ENCODE data around the gene PCSK1.

The PCSK1 gene

GRCh38 chr5:96425443-96425842 is 7.6 kb downstream of the PCSK1 start:
- ChIA-PET CTCF (interaction anchor here (0.7 kb wide), 1 partner anchor 246 kb away, joined by 4 read pairs; no protein-coding TSS in a partner anchor), POLR2A (no interaction called here)
- no peak for TF ChIP-seq SUZ12 (IDR thresholded peaks at IDR 0.05)
- TF ChIP-seq FOXM1 (IDR thresholded peaks at IDR 0.05; ENCODE audit: borderline replicate concordance) = no peak
- TF ChIP-seq LEF1 (IDR thresholded peaks at IDR 0.05; ENCODE audit: borderline replicate concordance) = no peak
- no peak for TF ChIP-seq FOXK2 (IDR thresholded peaks at IDR 0.05)
- no peak for TF ChIP-seq ELF4 (IDR thresholded peaks at IDR 0.05)
- no peak for TF ChIP-seq CTBP1 (IDR thresholded peaks at IDR 0.05; ENCODE audit: borderline replicate concordance)
- no peak for TF ChIP-seq L3MBTL2 (conservative IDR thresholded peaks at IDR 0.05)
- TF ChIP-seq PKNOX1 (IDR thresholded peaks at IDR 0.05) = no peak
- TF ChIP-seq TARDBP (IDR thresholded peaks at IDR 0.05) = no peak
- TF ChIP-seq NFRKB (IDR thresholded peaks at IDR 0.05) = no peak
- TF ChIP-seq ARNT (IDR thresholded peaks at IDR 0.05) = no peak
- no peak for TF ChIP-seq ZNF384 (IDR thresholded peaks at IDR 0.05)
- no peak for TF ChIP-seq HDGF (IDR thresholded peaks at IDR 0.05; ENCODE audit: borderline replicate concordance)
- TF ChIP-seq FOXA1 (IDR thresholded peaks at IDR 0.05) = no peak
- no peak for TF ChIP-seq SP1 (IDR thresholded peaks at IDR 0.05)
- no peak for TF ChIP-seq BHLHE40 (IDR thresholded peaks at IDR 0.05; ENCODE audit: borderline replicate concordance)
- DNase-seq (ENCODE audit: extremely low spot score) = no peak

GRCh38 chr5:96415897-96416296 is 17.2 kb downstream of the PCSK1 start:
- no peak for TF ChIP-seq FOXM1 (IDR thresholded peaks at IDR 0.05; ENCODE audit: borderline replicate concordance)
- TF ChIP-seq FOXA1 (IDR thresholded peaks at IDR 0.05) = no peak
- no peak for TF ChIP-seq FOXK2 (IDR thresholded peaks at IDR 0.05)
- no peak for TF ChIP-seq PKNOX1 (IDR thresholded peaks at IDR 0.05)
- TF ChIP-seq L3MBTL2 (conservative IDR thresholded peaks at IDR 0.05) = no peak
- TF ChIP-seq SUZ12 (IDR thresholded peaks at IDR 0.05) = no peak
- TF ChIP-seq BHLHE40 (IDR thresholded peaks at IDR 0.05; ENCODE audit: borderline replicate concordance) = no peak
- POLR2A ChIA-PET = no interaction called here
- CTCF ChIA-PET = no interaction called here
- no peak for DNase-seq (ENCODE audit: extremely low spot score)

- CTCF ChIA-PET = no interaction called here
- DNase-seq (ENCODE audit: extremely low spot score) = no peak
- no peak for TF ChIP-seq HDGF (IDR thresholded peaks at IDR 0.05; ENCODE audit: borderline replicate concordance)
- no peak for TF ChIP-seq FOXA1 (IDR thresholded peaks at IDR 0.05)
- POLR2A ChIA-PET = no interaction called here
Measured at GRCh38 chr5:96412868-96413449, 20.1 kb downstream of the PCSK1 start.

GRCh38 chr5:96410013-96410412 is 23.0 kb downstream of the PCSK1 start:
- CTCF ChIA-PET = no interaction called here
- no peak for DNase-seq (ENCODE audit: extremely low spot score)
- TF ChIP-seq BHLHE40 (IDR thresholded peaks at IDR 0.05; ENCODE audit: borderline replicate concordance) = no peak
- TF ChIP-seq TARDBP (IDR thresholded peaks at IDR 0.05) = no peak
- no peak for TF ChIP-seq FOXA1 (IDR thresholded peaks at IDR 0.05)
- no peak for TF ChIP-seq ELF4 (IDR thresholded peaks at IDR 0.05)
- POLR2A ChIA-PET = interaction anchor here (1.5 kb wide), 1 partner anchor 18 kb away, joined by 3 read pairs; no protein-coding TSS in a partner anchor

GRCh38 chr5:96408841-96409538 is 24.1 kb downstream of the PCSK1 start:
- no peak for DNase-seq (ENCODE audit: extremely low spot score)
- TF ChIP-seq SUZ12 (IDR thresholded peaks at IDR 0.05) = no peak
- TF ChIP-seq TARDBP (IDR thresholded peaks at IDR 0.05) = no peak
- POLR2A ChIA-PET = no interaction called here
- CTCF ChIA-PET = no interaction called here

- ChIA-PET CTCF (no interaction called here), POLR2A (no interaction called here)
- DNase-seq (ENCODE audit: extremely low spot score) = no peak
- TF ChIP-seq HDGF (IDR thresholded peaks at IDR 0.05; ENCODE audit: borderline replicate concordance) = no peak
- TF ChIP-seq BHLHE40 (IDR thresholded peaks at IDR 0.05; ENCODE audit: borderline replicate concordance) = no peak
- TF ChIP-seq TARDBP (IDR thresholded peaks at IDR 0.05) = no peak
- no peak for TF ChIP-seq LEF1 (IDR thresholded peaks at IDR 0.05; ENCODE audit: borderline replicate concordance)
- no peak for TF ChIP-seq ARNT (IDR thresholded peaks at IDR 0.05)
- TF ChIP-seq NFRKB (IDR thresholded peaks at IDR 0.05) = no peak
Measured at GRCh38 chr5:96408210-96408777, 24.8 kb downstream of the PCSK1 start.

- ChIA-PET POLR2A (no interaction called here), CTCF (no interaction called here)
- TF ChIP-seq SUZ12 (IDR thresholded peaks at IDR 0.05) (no peak), HDGF (IDR thresholded peaks at IDR 0.05; ENCODE audit: borderline replicate concordance) (no peak), PKNOX1 (IDR thresholded peaks at IDR 0.05) (no peak), LEF1 (IDR thresholded peaks at IDR 0.05; ENCODE audit: borderline replicate concordance) (no peak), L3MBTL2 (conservative IDR thresholded peaks at IDR 0.05) (no peak), TARDBP (IDR thresholded peaks at IDR 0.05) (no peak), ZNF384 (IDR thresholded peaks at IDR 0.05) (no peak), FOXK2 (IDR thresholded peaks at IDR 0.05) (no peak), CTBP1 (IDR thresholded peaks at IDR 0.05; ENCODE audit: borderline replicate concordance) (no peak), NFRKB (IDR thresholded peaks at IDR 0.05) (no peak)
- DNase-seq (ENCODE audit: extremely low spot score) = no peak
Measured at GRCh38 chr5:96407436-96407835, 25.6 kb downstream of the PCSK1 start.
